CD4-positive, alpha-beta T cell (primary cell): ENCODE data around the gene PLS3. TPM values are rescaled to one million over a fixed set of nuclear protein-coding genes. Genes with fewer than 3 reads are reported as not detected.

Experiments used
- ATAC-seq: fragments of 200-7000 bp; cut with Tn5 transposase; one replicate; pipeline ENCODE4 v1.10.0; 2022; ENCODE audit warnings: mild to moderate bottlenecking; ENCODE audit not compliant: poor library complexity
- CTCF ChIA-PET: fragments of 350-600 bp; sonication (Branson Sonifier 250); formaldehyde crosslinking; loops from one replicate; lab custom pipeline; 2021; ENCODE audit warnings: antibody characterized with exemption, inconsistent platforms; lab: Charles Lee
- POLR2A ChIA-PET: fragments of 350-600 bp; sonication (Branson Sonifier 250); formaldehyde crosslinking; loops from one replicate; lab custom pipeline; 2021; ENCODE audit warnings: antibody characterized with exemption, inconsistent platforms; lab: Charles Lee
- DNase-seq, 14 experiments: peaks; one replicate each; pipeline ENCODE4 v3.0.0-alpha.2; 2013 to 2020; ENCODE audit warnings: mixed read lengths in 2 of 14
- H3K27ac ChIP-seq, 2 donors: one replicate each; pipeline versions ENCODE4 v1.5.1 to v1.7.0; 2013; ENCODE audit warnings: low read length in 2 of 2, low read depth in 1 of 2, mild to moderate bottlenecking in 1 of 2
- H3K27me3 ChIP-seq, 2 experiments: 1 replicate in 1 of 2; 2 replicates in 1 of 2; pipeline versions ENCODE4 v1.6.1 to v1.7.0; 2013; ENCODE audit warnings: low read length in 2 of 2, control low read depth in 1 of 2, mild to moderate bottlenecking in 1 of 2, moderate library complexity in 1 of 2; ENCODE audit not compliant: insufficient read depth in 2 of 2, control insufficient read depth in 1 of 2
- H3K36me3 ChIP-seq: one replicate; pipeline ENCODE4 v1.6.1; 2013; ENCODE audit warnings: low read length, control low read depth; ENCODE audit not compliant: insufficient read depth
- H3K4me1 ChIP-seq: one replicate; pipeline ENCODE4 v1.6.1; 2013; ENCODE audit warnings: low read length, control low read depth; ENCODE audit not compliant: insufficient read depth
- H3K4me3 ChIP-seq: one replicate; pipeline ENCODE4 v1.5.1; 2013; ENCODE audit warnings: mild to moderate bottlenecking, low read length, moderate library complexity
- H3K9me3 ChIP-seq, 2 experiments: 1 replicate in 1 of 2; 2 replicates in 1 of 2; pipeline versions ENCODE4 v1.6.1 to v1.7.0; 2013; ENCODE audit warnings: low read length in 2 of 2, mild to moderate bottlenecking in 2 of 2, control low read depth in 1 of 2, moderate library complexity in 1 of 2; ENCODE audit not compliant: control insufficient read depth in 1 of 2, insufficient read depth in 1 of 2
- H3K27ac Mint-ChIP-seq: one replicate; pipeline ENCODE4 v1.8.0; 2020; ENCODE audit warnings: mixed read lengths
- H3K27me3 Mint-ChIP-seq: one replicate; pipeline ENCODE4 v1.8.0; 2021; ENCODE audit warnings: mixed read lengths
- H3K36me3 Mint-ChIP-seq: one replicate; pipeline ENCODE4 v1.8.0; 2021; ENCODE audit warnings: low read depth, mixed read lengths
- H3K4me1 Mint-ChIP-seq: one replicate; pipeline ENCODE4 v1.8.0; 2021; ENCODE audit warnings: low read depth, mixed read lengths
- H3K4me3 Mint-ChIP-seq: one replicate; pipeline ENCODE4 v1.8.0; 2020; ENCODE audit warnings: mild to moderate bottlenecking, mixed read lengths
- H3K9me3 Mint-ChIP-seq: one replicate; pipeline ENCODE4 v1.8.0; 2020; ENCODE audit warnings: mixed read lengths
- intact Hi-C, 2 experiments: fragments of 100-400 bp; cut with DNase I in 1 of 2; cut with micrococcal nuclease in 1 of 2; formaldehyde crosslinking; loops; one replicate each; pipeline versions ENCODE4 v1.15.1 to v1.9.0; 2023 to 2025; cut with DNase I, micrococcal nuclease
- total RNA-seq, 174 experiments: library from RNA in 2 of 174; stranded (reverse) in 2 of 174; gene quantifications; one replicate each; pipeline ENCODE4 v1.2.3 and lab custom pipeline; 2021 to 2026
- TF ChIP-seq, protein P1 (sequence below): fragments of 200-600 bp; IDR thresholded peaks from one replicate; pipeline ENCODE4 v1.8.0; 2022; ENCODE audit warnings: antibody characterized with exemption, mild to moderate bottlenecking

Gene PLS3
- total RNA-seq, 2 experiments from 2014 or later: 0.45 TPM; not detected in 1

DNA sequence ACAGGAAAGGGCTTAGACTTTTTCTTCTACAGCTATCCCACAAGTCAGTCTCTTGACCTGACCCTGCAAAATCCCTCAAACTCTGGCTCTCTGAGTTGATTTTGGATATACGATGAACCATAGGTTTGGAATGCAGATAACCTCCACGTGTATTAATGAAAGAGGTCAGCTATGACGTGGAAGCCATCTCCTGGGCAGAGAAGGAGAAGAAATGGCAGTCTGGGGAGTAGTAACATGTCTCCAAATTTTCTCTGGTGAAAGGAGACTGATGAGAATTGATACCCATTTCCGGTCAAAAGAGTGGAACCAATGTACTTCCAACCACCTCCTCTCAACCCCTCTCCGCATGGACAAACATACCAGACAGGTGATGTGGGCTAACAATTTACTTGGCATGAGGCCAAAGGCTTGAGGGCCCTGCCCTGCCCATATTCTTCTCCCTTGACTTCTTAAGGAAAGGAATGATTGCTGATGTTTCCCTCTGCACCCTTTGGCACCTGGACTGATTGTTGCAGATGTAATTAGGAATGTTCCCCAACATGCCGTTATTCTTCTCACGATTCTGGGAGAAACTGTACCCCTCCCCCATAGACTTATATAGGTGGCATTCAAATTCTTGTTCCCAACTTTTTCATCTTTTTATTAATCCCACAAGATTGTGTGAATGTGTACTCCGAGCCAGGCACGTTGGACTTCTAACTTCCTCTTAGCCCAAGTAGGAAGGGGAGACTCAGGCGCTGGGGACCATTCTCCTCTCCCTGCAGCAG lies 580 bp upstream of the PLS3 start:
- peaks cover 12% of the 10 kb centered on the region for H3K27me3 Mint-ChIP-seq
- no peak overlapping the region for H3K27ac Mint-ChIP-seq
- peaks cover 0 to 6% of the 10 kb centered on the region in 2 experiments for H3K9me3 ChIP-seq
- H3K4me3 Mint-ChIP-seq: no peak overlapping the region
- H3K36me3 ChIP-seq: no peaks in the 10 kb centered on the region
- H3K4me1 Mint-ChIP-seq: no peaks in the 10 kb centered on the region
- no peak overlapping the region for H3K4me3 ChIP-seq
- H3K27ac ChIP-seq: no peak overlapping the region
- no peak for ATAC-seq
- H3K9me3 Mint-ChIP-seq: no peaks in the 10 kb centered on the region
- ChIA-PET POLR2A (no interaction called here), CTCF (no interaction called here)
- intact Hi-C loops: no loop called here
- peaks cover 5% of the 10 kb centered on the region for H3K4me1 ChIP-seq
- no peaks in the 10 kb centered on the region for H3K36me3 Mint-ChIP-seq
- peaks cover 9 to 28% of the 10 kb centered on the region in 2 experiments for H3K27me3 ChIP-seq
- no peak for DNase-seq
- TF ChIP-seq, protein P1, sequence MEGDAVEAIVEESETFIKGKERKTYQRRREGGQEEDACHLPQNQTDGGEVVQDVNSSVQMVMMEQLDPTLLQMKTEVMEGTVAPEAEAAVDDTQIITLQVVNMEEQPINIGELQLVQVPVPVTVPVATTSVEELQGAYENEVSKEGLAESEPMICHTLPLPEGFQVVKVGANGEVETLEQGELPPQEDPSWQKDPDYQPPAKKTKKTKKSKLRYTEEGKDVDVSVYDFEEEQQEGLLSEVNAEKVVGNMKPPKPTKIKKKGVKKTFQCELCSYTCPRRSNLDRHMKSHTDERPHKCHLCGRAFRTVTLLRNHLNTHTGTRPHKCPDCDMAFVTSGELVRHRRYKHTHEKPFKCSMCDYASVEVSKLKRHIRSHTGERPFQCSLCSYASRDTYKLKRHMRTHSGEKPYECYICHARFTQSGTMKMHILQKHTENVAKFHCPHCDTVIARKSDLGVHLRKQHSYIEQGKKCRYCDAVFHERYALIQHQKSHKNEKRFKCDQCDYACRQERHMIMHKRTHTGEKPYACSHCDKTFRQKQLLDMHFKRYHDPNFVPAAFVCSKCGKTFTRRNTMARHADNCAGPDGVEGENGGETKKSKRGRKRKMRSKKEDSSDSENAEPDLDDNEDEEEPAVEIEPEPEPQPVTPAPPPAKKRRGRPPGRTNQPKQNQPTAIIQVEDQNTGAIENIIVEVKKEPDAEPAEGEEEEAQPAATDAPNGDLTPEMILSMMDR: no peak

DNA sequence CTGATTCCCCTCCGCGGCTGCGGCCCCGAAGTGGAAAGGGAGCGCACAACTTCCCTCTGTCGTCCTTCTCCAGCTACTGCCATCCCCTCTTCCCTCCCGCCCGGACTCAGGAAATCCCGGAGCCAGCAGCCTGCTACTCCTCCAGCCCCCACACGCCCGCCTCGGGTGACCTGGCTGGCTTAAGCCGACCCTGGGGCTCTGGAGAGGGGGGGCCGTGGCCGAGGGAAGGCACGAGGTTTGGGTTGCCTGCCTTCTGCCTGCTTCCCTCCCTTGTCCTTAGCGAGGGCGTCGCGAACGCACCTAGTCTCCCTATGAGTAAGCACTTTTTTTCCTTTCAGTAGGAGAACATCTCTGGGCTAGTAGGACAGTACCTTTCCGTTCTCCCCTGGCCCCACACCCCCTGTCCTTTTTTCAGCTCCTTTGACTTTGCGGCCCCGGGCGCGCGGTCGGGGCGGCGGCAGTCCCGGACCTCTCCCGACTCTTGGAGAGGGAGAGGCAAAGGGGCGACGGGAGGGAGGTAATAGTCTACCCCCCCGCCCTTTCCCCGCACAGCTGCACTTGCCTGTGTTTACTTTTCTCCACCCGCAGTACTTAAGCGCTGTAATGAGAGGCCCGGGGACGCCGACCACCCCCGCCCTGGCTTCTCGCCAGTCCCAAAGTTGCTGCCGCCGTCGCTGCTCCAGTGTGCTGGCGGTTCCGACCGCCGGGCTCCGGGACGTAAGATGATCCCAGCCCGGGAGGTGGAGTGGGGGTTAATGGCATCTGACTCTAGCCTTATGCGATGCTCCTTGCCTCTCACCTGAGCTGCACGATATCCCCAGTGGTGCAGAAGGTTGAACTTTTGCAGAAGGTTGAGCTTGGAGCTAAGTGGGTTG lies 868 bp downstream of the PLS3 start:
- peak overlapping the region; percentile 29 for H3K4me3 ChIP-seq
- peaks cover 9 to 28% of the 10 kb centered on the region in 2 experiments for H3K27me3 ChIP-seq
- ATAC-seq (no peak), DNase-seq (no peak)
- H3K36me3 Mint-ChIP-seq: no peaks in the 10 kb centered on the region
- H3K27me3 Mint-ChIP-seq: peaks cover 12% of the 10 kb centered on the region
- CTCF ChIA-PET: no interaction called here
- POLR2A ChIA-PET: no interaction called here
- H3K36me3 ChIP-seq: no peaks in the 10 kb centered on the region
- H3K9me3 ChIP-seq: peaks cover 0 to 6% of the 10 kb centered on the region in 2 experiments
- intact Hi-C loops: no loop called here
- no peak overlapping the region for H3K4me3 Mint-ChIP-seq
- H3K4me1 Mint-ChIP-seq: no peaks in the 10 kb centered on the region
- TF ChIP-seq, protein P1: no peak
- no peak overlapping the region for H3K27ac Mint-ChIP-seq
- H3K4me1 ChIP-seq: peaks cover 5% of the 10 kb centered on the region
- no peak overlapping the region for H3K27ac ChIP-seq
- H3K9me3 Mint-ChIP-seq: no peaks in the 10 kb centered on the region

DNA sequence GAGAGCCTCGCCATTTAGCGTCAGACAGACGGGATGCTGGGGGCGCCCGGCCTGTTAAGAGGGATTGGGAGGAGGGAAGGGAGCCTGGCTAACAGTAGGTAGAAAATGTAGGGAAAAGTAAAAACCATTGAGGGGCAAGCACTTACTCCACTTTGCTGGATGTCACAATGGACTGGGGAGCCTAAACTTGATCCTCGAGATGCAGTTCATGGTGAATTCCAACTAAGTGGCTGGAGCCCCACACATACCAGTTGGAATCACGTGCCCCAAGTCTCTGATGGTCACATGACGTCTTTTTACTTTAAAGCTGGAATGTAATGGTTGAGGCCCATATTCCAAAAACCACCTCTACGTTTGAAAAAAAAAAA lies 1.5 kb downstream of the PLS3 start:
- peaks cover 12% of the 10 kb centered on the region for H3K27me3 Mint-ChIP-seq
- TF ChIP-seq, protein P1: no peak

More for the DNA sequence above, 1.5 kb downstream of the PLS3 start:
- Histone ChIP-seq H3K9me3 (peaks cover 0 to 6% of the 10 kb centered on the region in 2 experiments), H3K4me1 (peaks cover 5% of the 10 kb centered on the region), H3K27me3 (peaks cover 9 to 28% of the 10 kb centered on the region in 2 experiments), H3K4me3 (no peak overlapping the region), H3K36me3 (no peaks in the 10 kb centered on the region), H3K27ac (no peak overlapping the region)
- Mint-ChIP-seq H3K9me3 (no peaks in the 10 kb centered on the region), H3K4me3 (no peak overlapping the region), H3K27ac (no peak overlapping the region), H3K36me3 (no peaks in the 10 kb centered on the region), H3K4me1 (no peaks in the 10 kb centered on the region)
- ChIA-PET CTCF (no interaction called here), POLR2A (no interaction called here)
- intact Hi-C loops: no loop called here
- ATAC-seq: no peak
- no peak for DNase-seq
